ENCODE measurements around the gene PAX9. TPM values are rescaled to one million over a fixed set of nuclear protein-coding genes. Genes with fewer than 3 reads are reported as not detected.

The PAX9 gene
- total and polyA plus RNA-seq, 2 donors (not counting 1 experiment from before 2014, with no cell fraction given) = not detected

DNA sequence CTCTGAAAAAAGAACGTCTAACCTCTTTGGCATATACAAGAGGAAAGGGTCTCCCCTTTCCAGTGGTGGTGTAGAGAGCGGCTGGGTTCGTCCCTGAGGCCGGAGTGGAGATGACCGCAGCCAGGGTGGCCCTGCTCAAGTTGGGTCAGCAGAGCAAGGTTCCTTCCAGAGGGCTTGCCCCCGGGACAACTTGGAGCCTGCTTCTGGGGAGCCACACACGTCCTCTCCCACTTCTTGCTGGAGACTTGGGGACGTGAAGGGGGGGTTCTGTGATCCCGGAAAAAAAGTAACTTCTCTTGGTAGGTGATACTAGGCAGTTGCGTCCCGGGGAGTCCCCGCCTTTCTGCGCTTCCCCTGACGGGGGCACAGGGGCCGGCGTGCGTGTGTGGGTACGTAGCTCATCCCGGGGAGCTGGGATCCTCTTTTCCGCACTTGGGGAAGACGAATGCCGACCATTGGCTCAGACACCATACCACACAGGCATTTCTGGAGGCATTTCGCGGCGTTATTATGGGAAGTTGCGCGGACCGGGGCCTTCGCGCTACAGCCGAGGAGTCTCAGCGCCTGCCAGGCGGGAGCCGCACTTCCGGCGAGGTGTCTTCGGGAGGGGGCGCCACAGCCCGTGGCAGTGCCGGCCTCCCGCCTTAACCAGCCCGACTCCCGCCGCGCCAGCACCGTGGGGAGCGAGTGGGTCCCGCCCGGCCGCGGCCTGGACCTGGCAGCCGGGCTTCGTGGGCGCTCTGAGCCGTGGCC lies 14.8 kb upstream of the PAX9 start:
- no peak overlapping the region for H3K4me3 ChIP-seq (ENCODE audit: control extremely low read depth in 1 of 5, extremely low read depth in 1 of 5, insufficient read depth in 1 of 5, low read depth in 2 of 5, low read length in 4 of 5)
- intact Hi-C loops (cut with micrococcal nuclease) = no loop called here
- WGBS (ENCODE audit: insufficient coverage) = 7% methylated on average over 46 of the region's 55 CpGs
- no peak overlapping the region for H3K4me2 ChIP-seq (replicated peaks; ENCODE audit: low read depth, low read length, poor library complexity, severe bottlenecking)
- H4K20me1 ChIP-seq (ENCODE audit: control insufficient read depth, insufficient read depth, low read length, poor library complexity, severe bottlenecking) = no peaks in the 10 kb centered on the region
- Mint-ChIP-seq H3K27ac (no peak overlapping the region), H3K4me1 (no peaks in the 10 kb centered on the region), H3K4me3 (no peak overlapping the region), H3K27me3 (peaks cover 52% of the 10 kb centered on the region), H3K9me3 (ENCODE audit: insufficient read depth) (peaks cover 2% of the 10 kb centered on the region)
- H3K4me1 ChIP-seq (ENCODE audit: control insufficient read depth in 2 of 2, insufficient read depth in 2 of 2, low read length in 2 of 2) = no peaks in the 10 kb centered on the region
- H3K27me3 ChIP-seq (replicated peaks in 1 of 4; ENCODE audit: control extremely low read depth in 1 of 4, control insufficient read depth in 3 of 4, insufficient read depth in 4 of 4, low read length in 3 of 4) = peaks cover 0 to 49% (median 25%) of the 10 kb centered on the region in 4 experiments
- H3K27ac ChIP-seq (ENCODE audit: low read length in 2 of 2) = no peak overlapping the region
- peaks cover 0 to 18% (median 0%) of the 10 kb centered on the region in 3 donors for H3K9me3 ChIP-seq (ENCODE audit: control extremely low read depth in 1 of 3, control insufficient read depth in 2 of 3, insufficient read depth in 1 of 3, low read length in 2 of 3)
- no peak overlapping the region for H2AFZ ChIP-seq (ENCODE audit: insufficient read depth, low read depth, low read length, poor library complexity, severe bottlenecking)
- TF ChIP-seq, protein P1, sequence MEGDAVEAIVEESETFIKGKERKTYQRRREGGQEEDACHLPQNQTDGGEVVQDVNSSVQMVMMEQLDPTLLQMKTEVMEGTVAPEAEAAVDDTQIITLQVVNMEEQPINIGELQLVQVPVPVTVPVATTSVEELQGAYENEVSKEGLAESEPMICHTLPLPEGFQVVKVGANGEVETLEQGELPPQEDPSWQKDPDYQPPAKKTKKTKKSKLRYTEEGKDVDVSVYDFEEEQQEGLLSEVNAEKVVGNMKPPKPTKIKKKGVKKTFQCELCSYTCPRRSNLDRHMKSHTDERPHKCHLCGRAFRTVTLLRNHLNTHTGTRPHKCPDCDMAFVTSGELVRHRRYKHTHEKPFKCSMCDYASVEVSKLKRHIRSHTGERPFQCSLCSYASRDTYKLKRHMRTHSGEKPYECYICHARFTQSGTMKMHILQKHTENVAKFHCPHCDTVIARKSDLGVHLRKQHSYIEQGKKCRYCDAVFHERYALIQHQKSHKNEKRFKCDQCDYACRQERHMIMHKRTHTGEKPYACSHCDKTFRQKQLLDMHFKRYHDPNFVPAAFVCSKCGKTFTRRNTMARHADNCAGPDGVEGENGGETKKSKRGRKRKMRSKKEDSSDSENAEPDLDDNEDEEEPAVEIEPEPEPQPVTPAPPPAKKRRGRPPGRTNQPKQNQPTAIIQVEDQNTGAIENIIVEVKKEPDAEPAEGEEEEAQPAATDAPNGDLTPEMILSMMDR (IDR thresholded peaks at IDR 0.05) = no peak
- TF ChIP-seq EZH2 (IDR thresholded peaks at IDR 0.05; ENCODE audit: borderline replicate concordance, insufficient read depth, low read depth, low read length, poor library complexity, severe bottlenecking) = no peak
- POLR2A ChIA-PET = no interaction called here
- DNase-seq (no peak), ATAC-seq (ENCODE audit: low read depth) (no peak)
- H3K79me2 ChIP-seq (ENCODE audit: control insufficient read depth, insufficient read depth, low read length) = no peaks in the 10 kb centered on the region
- CTCF ChIA-PET = no interaction called here
- H3K9ac ChIP-seq (ENCODE audit: low read length) = no peak overlapping the region
- no peaks in the 10 kb centered on the region for H3K36me3 ChIP-seq (replicated peaks in 1 of 2; ENCODE audit: control extremely low read depth in 1 of 2, control insufficient read depth in 1 of 2, extremely low read depth in 1 of 2, insufficient read depth in 2 of 2, low read length in 1 of 2)

DNA sequence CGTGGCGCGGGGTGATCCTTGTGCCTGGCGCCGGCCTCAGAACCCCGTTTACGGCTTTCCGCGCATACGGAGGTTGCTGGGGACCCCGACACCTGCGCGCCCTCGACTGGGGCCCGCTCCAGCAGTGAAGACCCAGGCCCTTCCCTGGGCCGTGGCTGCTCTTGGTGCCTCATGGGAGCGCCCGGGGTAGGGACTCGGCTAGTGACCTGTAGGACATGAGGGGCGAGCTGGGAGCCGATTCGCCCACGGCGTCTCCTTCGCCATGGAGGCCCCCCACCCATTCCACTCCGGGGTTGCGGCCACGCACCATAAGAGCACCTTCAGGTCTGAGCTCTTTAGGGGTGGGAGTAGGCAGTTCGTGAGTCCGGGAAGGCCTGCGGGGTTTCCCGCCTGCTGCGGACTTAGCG lies 14.2 kb upstream of the PAX9 start:
- ATAC-seq (ENCODE audit: low read depth) (no peak), DNase-seq (no peak)
- Histone ChIP-seq H3K27me3 (replicated peaks in 1 of 4; ENCODE audit: control extremely low read depth in 1 of 4, control insufficient read depth in 3 of 4, insufficient read depth in 4 of 4, low read length in 3 of 4) (peaks cover 0 to 49% (median 25%) of the 10 kb centered on the region in 4 experiments), H3K4me2 (replicated peaks; ENCODE audit: low read depth, low read length, poor library complexity, severe bottlenecking) (no peak overlapping the region), H2AFZ (ENCODE audit: insufficient read depth, low read depth, low read length, poor library complexity, severe bottlenecking) (no peak overlapping the region), H3K27ac (ENCODE audit: low read length in 2 of 2) (no peak overlapping the region), H3K4me3 (ENCODE audit: control extremely low read depth in 1 of 5, extremely low read depth in 1 of 5, insufficient read depth in 1 of 5, low read depth in 2 of 5, low read length in 4 of 5) (no peak overlapping the region), H3K4me1 (ENCODE audit: control insufficient read depth in 2 of 2, insufficient read depth in 2 of 2, low read length in 2 of 2) (no peaks in the 10 kb centered on the region), H3K36me3 (replicated peaks in 1 of 2; ENCODE audit: control extremely low read depth in 1 of 2, control insufficient read depth in 1 of 2, extremely low read depth in 1 of 2, insufficient read depth in 2 of 2, low read length in 1 of 2) (no peaks in the 10 kb centered on the region), H3K9ac (ENCODE audit: low read length) (no peak overlapping the region), H3K9me3 (ENCODE audit: control extremely low read depth in 1 of 3, control insufficient read depth in 2 of 3, insufficient read depth in 1 of 3, low read length in 2 of 3) (peaks cover 0 to 18% (median 0%) of the 10 kb centered on the region in 3 donors), H4K20me1 (ENCODE audit: control insufficient read depth, insufficient read depth, low read length, poor library complexity, severe bottlenecking) (no peaks in the 10 kb centered on the region), H3K79me2 (ENCODE audit: control insufficient read depth, insufficient read depth, low read length) (no peaks in the 10 kb centered on the region)
- Mint-ChIP-seq H3K4me3 (no peak overlapping the region), H3K4me1 (no peaks in the 10 kb centered on the region), H3K27me3 (peaks cover 55% of the 10 kb centered on the region), H3K9me3 (ENCODE audit: insufficient read depth) (peaks cover 2% of the 10 kb centered on the region), H3K27ac (no peak overlapping the region)
- intact Hi-C loops (cut with micrococcal nuclease) = no loop called here
- POLR2A ChIA-PET = no interaction called here
- 19% methylated on average over 33 of the region's 34 CpGs for WGBS (ENCODE audit: insufficient coverage)
- CTCF ChIA-PET = no interaction called here
- TF ChIP-seq EZH2 (IDR thresholded peaks at IDR 0.05; ENCODE audit: borderline replicate concordance, insufficient read depth, low read depth, low read length, poor library complexity, severe bottlenecking) = no peak
- TF ChIP-seq, protein P1 (IDR thresholded peaks at IDR 0.05) = no peak
